Calu3 (cell line): ENCODE results near the gene FBXO10. TPM values are rescaled to one million over a fixed set of nuclear protein-coding genes. Genes with fewer than 3 reads are reported as not detected.
A peak's percentile ranks its signal among the peaks of the same experiment; 100 is the strongest.
"Not testable (repeated sequence)": the region's sequence is repeated elsewhere in the genome, so short reads cannot be mapped to it uniquely, and the experiment has no call there.

ENCODE experiments used
- BruUV-seq: library from RNA; stranded (reverse); fragments of 400-500 nt; replicated peaks from 2 replicates; lab custom pipeline; 2021; lab: Mats Ljungman, UMichigan
- CTCF ChIA-PET: fragments of 300-600 bp; sonication (Branson Sonifier 250); formaldehyde crosslinking; loops from one replicate; lab custom pipeline; 2022; ENCODE audit warnings: antibody characterized with exemption; lab: Charles Lee
- DNase-seq: peaks from one replicate; pipeline ENCODE4 v3.0.0; 2022
- H3K27ac Mint-ChIP-seq: one replicate; pipeline ENCODE4 v1.8.0; 2022; ENCODE audit warnings: mixed read lengths; ENCODE audit not compliant: unreplicated experiment
- H3K27me3 Mint-ChIP-seq: one replicate; pipeline ENCODE4 v1.8.0; 2022; ENCODE audit warnings: mixed read lengths; ENCODE audit not compliant: unreplicated experiment
- H3K36me3 Mint-ChIP-seq: one replicate; pipeline ENCODE4 v1.8.0; 2022; ENCODE audit warnings: mild to moderate bottlenecking, moderate library complexity, mixed read lengths; ENCODE audit not compliant: insufficient read depth, unreplicated experiment
- H3K4me1 Mint-ChIP-seq: one replicate; pipeline ENCODE4 v1.8.0; 2022; ENCODE audit warnings: mild to moderate bottlenecking, low read depth, mixed read lengths; ENCODE audit not compliant: unreplicated experiment
- H3K4me3 Mint-ChIP-seq: one replicate; pipeline ENCODE4 v1.8.0; 2022; ENCODE audit warnings: mild to moderate bottlenecking, low read depth, moderate library complexity, mixed read lengths; ENCODE audit not compliant: unreplicated experiment
- H3K9me3 Mint-ChIP-seq: one replicate; pipeline ENCODE4 v1.8.0; 2022; ENCODE audit warnings: low read depth, mixed read lengths; ENCODE audit not compliant: unreplicated experiment
- CTCF ChIP-seq: fragments of 200-600 bp; IDR thresholded peaks from one replicate; pipeline ENCODE4 v1.8.0; 2022; ENCODE audit warnings: antibody characterized with exemption; ENCODE audit not compliant: unreplicated experiment
- intact Hi-C: fragments of 100-400 bp; cut with micrococcal nuclease; formaldehyde crosslinking; loops from one replicate; pipeline ENCODE4 v1.10.0; 2022; ENCODE audit not compliant: unreplicated experiment
- total RNA-seq: library from RNA; stranded (reverse); gene quantifications from 2 replicates; pipeline ENCODE4 v1.2.3, GENCODE V29; 2022

FBXO10 gene
- total RNA-seq, 1 experiment from 2014 or later, result 0.94 TPM

- BruUV-seq, result no TSS peak
- CTCF ChIA-PET, result no interaction called here
- peaks cover 3% of the 10 kb centered on the region for H3K36me3 Mint-ChIP-seq
- H3K9me3 Mint-ChIP-seq, result no peaks in the 10 kb centered on the region
- no peak for TF ChIP-seq CTCF
- no peak for DNase-seq
- no peaks in the 10 kb centered on the region for H3K4me1 Mint-ChIP-seq
- intact Hi-C loops, result no loop called here
- H3K27me3 Mint-ChIP-seq, result no peaks in the 10 kb centered on the region
- H3K27ac Mint-ChIP-seq, result peak overlapping the region; percentile 36
- H3K4me3 Mint-ChIP-seq, result no peak overlapping the region
These were observed 64.9 kb downstream of the FBXO10 start for GRCh38 chr9:37511016-37512010.

GRCh38 chr9:37510053-37510452 lies 66.1 kb downstream of the FBXO10 start:
- H3K27ac Mint-ChIP-seq, BruUV-seq, H3K9me3 Mint-ChIP-seq, CTCF ChIA-PET, intact Hi-C loops, DNase-seq, H3K36me3 Mint-ChIP-seq, H3K4me1 Mint-ChIP-seq, H3K27me3 Mint-ChIP-seq, H3K4me3 Mint-ChIP-seq: not testable (repeated sequence)

- peaks cover 3% of the 10 kb centered on the region for H3K36me3 Mint-ChIP-seq
- no peak overlapping the region for H3K4me3 Mint-ChIP-seq
- H3K4me1 Mint-ChIP-seq, result no peaks in the 10 kb centered on the region
- no peak overlapping the region for H3K27ac Mint-ChIP-seq
- BruUV-seq, result no TSS peak
- H3K27me3 Mint-ChIP-seq, result no peaks in the 10 kb centered on the region
- no peak for TF ChIP-seq CTCF
- DNase-seq, result no peak
- intact Hi-C loops, result no loop called here
- H3K9me3 Mint-ChIP-seq, result no peaks in the 10 kb centered on the region
- CTCF ChIA-PET, result no interaction called here
These were observed 66.6 kb downstream of the FBXO10 start for GRCh38 chr9:37509536-37509935.

GRCh38 chr9:37508834-37509206 lies 67.4 kb downstream of the FBXO10 start:
- no peaks in the 10 kb centered on the region for H3K4me1 Mint-ChIP-seq
- H3K27ac Mint-ChIP-seq, result no peak overlapping the region
- peaks cover 3% of the 10 kb centered on the region for H3K36me3 Mint-ChIP-seq
- CTCF ChIA-PET, result no interaction called here
- intact Hi-C loops, result no loop called here
- no peak overlapping the region for H3K4me3 Mint-ChIP-seq
- no peaks in the 10 kb centered on the region for H3K9me3 Mint-ChIP-seq
- no peak for DNase-seq
- BruUV-seq, result no TSS peak
- no peaks in the 10 kb centered on the region for H3K27me3 Mint-ChIP-seq
- no peak for TF ChIP-seq CTCF
